Measurements from ENCODE around the gene SEMA5B. TPM values are rescaled to one million over a fixed set of nuclear protein-coding genes. Genes with fewer than 3 reads are reported as not detected.

The SEMA5B gene
- total and polyA plus RNA-seq, 2 of the 4 experiments (the other 2 are of a cell fraction) = not detected

DNA sequence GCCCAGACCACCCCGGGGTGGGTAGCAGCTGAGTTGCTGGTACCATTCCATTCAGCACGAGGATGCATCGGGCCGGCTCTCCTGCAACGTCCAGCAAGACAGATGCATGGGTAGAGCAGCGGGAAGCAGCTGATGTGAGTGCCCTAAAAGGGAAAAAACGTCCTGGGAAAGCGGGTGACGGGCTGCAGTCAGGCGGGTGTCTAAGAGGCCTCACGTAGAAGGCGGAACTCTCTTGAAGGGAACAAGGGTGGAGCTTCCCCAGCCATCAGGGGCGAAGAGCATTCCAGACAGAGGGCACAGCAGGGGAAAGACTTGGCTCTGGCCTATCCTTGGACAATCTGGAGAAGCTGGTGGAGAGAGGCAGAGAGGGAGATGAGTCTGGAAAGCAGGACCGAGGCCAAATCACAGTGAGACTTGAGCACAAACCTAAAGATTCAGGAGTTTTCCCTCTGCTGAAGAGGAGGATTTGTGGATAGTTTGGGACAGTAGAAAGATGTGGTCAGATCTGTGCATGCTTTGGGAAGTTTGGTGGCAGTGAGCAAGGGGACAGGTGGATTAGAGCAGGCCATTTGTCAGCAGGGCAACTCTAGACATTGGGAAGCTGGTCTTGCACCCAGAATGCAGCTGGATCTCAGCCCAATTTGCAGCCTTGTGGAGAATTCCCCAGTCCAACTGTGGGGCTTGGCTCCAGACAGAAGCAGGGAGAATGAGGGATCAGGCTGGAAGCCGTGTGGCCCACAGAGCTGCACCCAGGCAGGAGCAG lies 70.7 kb downstream of the SEMA5B start:
- Histone ChIP-seq H3K4me3 (ENCODE audit: insufficient read depth, low read depth, low read length) (no peak overlapping the region), H2BK20ac (ENCODE audit: low read depth, low read length) (no peak overlapping the region), H2BK15ac (ENCODE audit: low read depth, low read length) (no peak overlapping the region), H3K4me1 (ENCODE audit: control insufficient read depth, insufficient read depth, low read length) (no peaks in the 10 kb centered on the region), H2AK9ac (replicated peaks; ENCODE audit: low read depth, low read length, poor library complexity) (no peak overlapping the region), H3K4ac (ENCODE audit: low read depth, low read length) (no peak overlapping the region), H3K23ac (ENCODE audit: low read depth, low read length) (no peak overlapping the region), H3K9me3 (ENCODE audit: control insufficient read depth, insufficient read depth, low read length) (no peaks in the 10 kb centered on the region), H4K91ac (ENCODE audit: insufficient read depth, low read depth, low read length) (no peak overlapping the region), H3K14ac (replicated peaks; ENCODE audit: low read depth, low read length) (no peak overlapping the region), H3K27ac (ENCODE audit: insufficient read depth, low read length) (no peak overlapping the region), H2AK5ac (ENCODE audit: low read depth, low read length) (no peak overlapping the region), H4K8ac (ENCODE audit: low read depth in 2 of 2, low read length in 2 of 2) (no peak overlapping the region), H3K27me3 (ENCODE audit: control insufficient read depth, insufficient read depth, low read length) (peaks cover 67% of the 10 kb centered on the region), H2AFZ (replicated peaks; ENCODE audit: low read length, poor library complexity) (no peak overlapping the region), H3K4me2 (ENCODE audit: low read depth, low read length) (no peak overlapping the region), H3K9ac (ENCODE audit: low read depth, low read length) (no peak overlapping the region), H2BK5ac (ENCODE audit: low read depth, low read length, poor library complexity, severe bottlenecking) (no peak overlapping the region), H4K20me1 (ENCODE audit: insufficient read depth, low read length) (no peaks in the 10 kb centered on the region), H2BK120ac (ENCODE audit: low read depth, low read length) (no peak overlapping the region), H3K79me1 (ENCODE audit: low read depth in 1 of 2, low read length in 2 of 2) (no peaks in the 10 kb centered on the region), H3K9me1 (ENCODE audit: insufficient read depth, low read length) (no peaks in the 10 kb centered on the region), H3K18ac (ENCODE audit: low read depth, low read length) (no peak overlapping the region), H4K5ac (ENCODE audit: low read depth, low read length) (no peak overlapping the region), H3K36me3 (ENCODE audit: control insufficient read depth, insufficient read depth, low read length) (no peaks in the 10 kb centered on the region), H3K56ac (ENCODE audit: extremely low read depth, insufficient read depth, low read length) (no peak overlapping the region)
- POLR2A ChIA-PET (ENCODE audit: unreplicated experiment) = no interaction called here
- dilution Hi-C loops (cut with HindIII; ENCODE audit: low sequenced_read_pairs, unreplicated experiment) (no loop called here), intact Hi-C loops (cut with micrococcal nuclease) (no loop called here), in situ Hi-C loops (cut with MboI; ENCODE audit: low sequenced_read_pairs) (no loop called here)
- no TSS peak for BruUV-seq (replicated peaks)
- TF ChIP-seq POLR2A (IDR thresholded peaks at IDR 0.05; ENCODE audit: low read depth, low read length) = no peak
- TF ChIP-seq, protein P1, sequence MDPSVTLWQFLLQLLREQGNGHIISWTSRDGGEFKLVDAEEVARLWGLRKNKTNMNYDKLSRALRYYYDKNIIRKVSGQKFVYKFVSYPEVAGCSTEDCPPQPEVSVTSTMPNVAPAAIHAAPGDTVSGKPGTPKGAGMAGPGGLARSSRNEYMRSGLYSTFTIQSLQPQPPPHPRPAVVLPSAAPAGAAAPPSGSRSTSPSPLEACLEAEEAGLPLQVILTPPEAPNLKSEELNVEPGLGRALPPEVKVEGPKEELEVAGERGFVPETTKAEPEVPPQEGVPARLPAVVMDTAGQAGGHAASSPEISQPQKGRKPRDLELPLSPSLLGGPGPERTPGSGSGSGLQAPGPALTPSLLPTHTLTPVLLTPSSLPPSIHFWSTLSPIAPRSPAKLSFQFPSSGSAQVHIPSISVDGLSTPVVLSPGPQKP (IDR thresholded peaks at IDR 0.05; ENCODE audit: borderline replicate concordance, low read depth, low read length) = no peak
- TF ChIP-seq RFX5 (IDR thresholded peaks at IDR 0.05; ENCODE audit: low read depth, low read length) = no peak
- no peak for TF ChIP-seq NFE2L2 (IDR thresholded peaks at IDR 0.05; ENCODE audit: low read depth, low read length)
- no peak for TF ChIP-seq MAZ (IDR thresholded peaks at IDR 0.05; ENCODE audit: borderline replicate concordance, low read depth, low read length)
- no peak for TF ChIP-seq USF2 (IDR thresholded peaks at IDR 0.05; ENCODE audit: low read depth, low read length)
- no peak for TF ChIP-seq CEBPB (IDR thresholded peaks at IDR 0.05; ENCODE audit: low read depth, low read length)
- TF ChIP-seq CTCF (conservative IDR thresholded peaks at IDR 0.05; ENCODE audit: low read depth, low read length) = no peak
- TF ChIP-seq BHLHE40 (IDR thresholded peaks at IDR 0.05; ENCODE audit: low read depth, low read length) = no peak
- TF ChIP-seq MAFK (IDR thresholded peaks at IDR 0.05; ENCODE audit: low read depth, low read length) = no peak
- no peak for TF ChIP-seq MXI1 (IDR thresholded peaks at IDR 0.05; ENCODE audit: borderline replicate concordance, low read depth, low read length)
- no peak for TF ChIP-seq SMC3 (IDR thresholded peaks at IDR 0.05; ENCODE audit: low read depth, low read length)
- TF ChIP-seq RAD21 (IDR thresholded peaks at IDR 0.05; ENCODE audit: low read length) = no peak
- TF ChIP-seq RCOR1 (IDR thresholded peaks at IDR 0.05; ENCODE audit: insufficient replicate concordance, low read length) = no peak
- no peak for TF ChIP-seq FOS (IDR thresholded peaks at IDR 0.05; ENCODE audit: low read depth, low read length)
- WGBS, 2 experiments (ENCODE audit: extremely low coverage in 2 of 2, insufficient read length in 1 of 2) = 44% methylated on average over 6 of the region's 15 CpGs; no CpG with 5 or more reads in 1 of the 2 experiments
- no peak for DNase-seq
- CTCF ChIA-PET = no interaction called here
- no peak for ATAC-seq (ENCODE audit: low read depth)

Measured in IMR-90 (cell line).